UCSD-AML1 (cell line): Measurements from ENCODE around the gene TDRD12.

Experiments
- DNase-seq: peaks from one replicate; lab custom pipeline; 2025; ENCODE audit not compliant: unreplicated experiment; lab: John Stamatoyannopoulos, UW

The TDRD12 gene

GRCh38 chr19:32719611-32720059 is at the start of gene TDRD12:
Gene TDRD12 (plus strand): TSS chr19:32719767. CDS start chr19:32720073, 306 bp downstream.
- DNase-seq, result no peak

- peak; percentile 41 for DNase-seq
Measured at GRCh38 chr19:32671883-32672593, 47.5 kb upstream of the TDRD12 start.

- DNase-seq, result no peak
Measured at GRCh38 chr19:32672841-32673240, 46.7 kb upstream of the TDRD12 start.

GRCh38 chr19:32673573-32673972 is 46.0 kb upstream of the TDRD12 start:
- DNase-seq, result no peak

GRCh38 chr19:32674153-32674930 is 45.2 kb upstream of the TDRD12 start:
- DNase-seq, result no peak

GRCh38 chr19:32674931-32675719 is 44.4 kb upstream of the TDRD12 start, which contains the start of gene ANKRD27:
Gene ANKRD27 (minus strand): TSS chr19:32675180. CDS start chr19:32659015, 16,165 bp downstream.
- DNase-seq, result peak; percentile 100

- DNase-seq, result peak; percentile 82
Measured at GRCh38 chr19:32675720-32676185, 43.8 kb upstream of the TDRD12 start, which contains the start of gene RGS9BP. Gene RGS9BP (plus strand): TSS chr19:32675848. CDS start chr19:32676264, 416 bp downstream.

GRCh38 chr19:32676186-32676894 is 43.2 kb upstream of the TDRD12 start:
- no peak for DNase-seq

GRCh38 chr19:32676895-32677359 is 42.6 kb upstream of the TDRD12 start:
- no peak for DNase-seq

GRCh38 chr19:32677657-32678056 is 41.9 kb upstream of the TDRD12 start:
- DNase-seq, result no peak

- no peak for DNase-seq
Measured at GRCh38 chr19:32680986-32681385, 38.6 kb upstream of the TDRD12 start.

- DNase-seq, result no peak
Measured at GRCh38 chr19:32682317-32682716, 37.2 kb upstream of the TDRD12 start.

- DNase-seq, result no peak
Measured at GRCh38 chr19:32686847-32687475, 32.6 kb upstream of the TDRD12 start.

- no peak for DNase-seq
Measured at GRCh38 chr19:32687681-32688080, 31.9 kb upstream of the TDRD12 start.

GRCh38 chr19:32688311-32688710 is 31.3 kb upstream of the TDRD12 start:
- no peak for DNase-seq

- peak; percentile 85 for DNase-seq
Measured at GRCh38 chr19:32691291-32691951, 28.1 kb upstream of the TDRD12 start, which contains the start of gene NUDT19. Gene NUDT19 (plus strand): TSS chr19:32691821. CDS start chr19:32691961, 140 bp downstream.

- peak; percentile 73 for DNase-seq
Measured at GRCh38 chr19:32691952-32692726, 27.4 kb upstream of the TDRD12 start.

GRCh38 chr19:32692727-32693061 is 26.9 kb upstream of the TDRD12 start:
- no peak for DNase-seq
